IPS-18c (cell line): Measurements from ENCODE around the gene ELMO1.

Experiments
- H3K4me3 ChIP-seq: 2 replicates; pipeline ENCODE4 v1.7.0; 2013; ENCODE audit warnings: low read depth, mild to moderate bottlenecking, low read length, moderate library complexity; ENCODE audit not compliant: insufficient read depth
- H3K9me3 ChIP-seq: one replicate; pipeline ENCODE4 v1.6.1; 2013; ENCODE audit warnings: mild to moderate bottlenecking, low read length, moderate library complexity; ENCODE audit not compliant: control insufficient read depth, insufficient read depth

The ELMO1 gene

DNA sequence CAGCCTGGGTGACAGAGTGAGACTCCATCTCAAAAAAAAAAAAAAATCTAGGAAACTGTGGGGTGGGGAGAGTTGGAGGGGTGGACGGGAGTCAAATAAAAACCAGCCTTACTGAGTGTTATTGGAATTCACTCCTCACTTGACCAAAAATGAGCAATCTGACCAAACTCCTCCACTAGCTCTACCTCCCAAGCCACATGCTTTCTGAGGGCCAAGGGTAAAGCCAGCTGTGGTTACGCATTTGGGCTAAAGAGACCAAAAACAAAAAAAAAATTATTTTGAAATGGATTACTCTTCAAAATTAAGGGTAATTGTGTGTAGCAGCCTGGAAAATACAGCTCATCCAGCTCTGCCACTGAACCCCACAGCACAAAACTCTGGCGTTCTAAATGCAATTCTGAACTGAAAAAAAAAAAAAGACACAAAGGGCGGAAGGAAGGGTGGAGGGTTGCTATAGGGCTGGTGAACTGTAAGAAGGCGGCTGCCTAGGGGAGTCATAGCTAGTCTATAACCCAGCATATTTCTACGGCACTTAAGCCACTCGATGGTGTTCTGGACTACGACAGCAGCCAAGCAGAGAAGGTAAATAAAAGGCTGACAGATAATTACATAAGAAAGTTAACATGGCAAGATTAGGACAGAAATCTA, 7.8 kb downstream of the ELMO1 start:
- Histone ChIP-seq H3K9me3 (no peaks in the 10 kb centered on the region), H3K4me3 (no peak overlapping the region)

DNA sequence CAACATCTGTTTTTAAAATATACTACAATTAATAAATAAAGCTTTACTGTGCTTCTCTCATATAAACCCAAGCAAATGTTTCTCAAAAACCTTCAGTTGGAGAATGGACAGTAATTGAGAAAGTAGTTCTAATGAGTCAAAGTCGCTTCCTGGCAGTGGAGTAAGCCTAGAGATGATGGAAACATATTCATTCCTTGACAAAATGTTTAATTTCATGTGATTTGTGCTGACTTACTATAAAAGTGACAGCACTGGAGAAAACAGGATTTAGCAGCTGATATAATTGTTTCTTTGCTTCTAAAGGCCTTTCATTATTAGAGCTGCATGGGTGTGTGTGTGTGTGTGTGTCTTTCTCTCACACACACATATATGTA, 9.0 kb downstream of the ELMO1 start:
- Histone ChIP-seq H3K4me3 (no peak overlapping the region), H3K9me3 (no peaks in the 10 kb centered on the region)

- Histone ChIP-seq H3K4me3 (no peak overlapping the region), H3K9me3 (no peaks in the 10 kb centered on the region)
These were observed 9.6 kb downstream of the ELMO1 start for GRCh38 chr7:37438906-37439652.

GRCh38 chr7:37435156-37435855, 13.4 kb downstream of the ELMO1 start:
- Histone ChIP-seq H3K4me3 (no peak overlapping the region), H3K9me3 (no peaks in the 10 kb centered on the region)

GRCh38 chr7:37434529-37434928, 14.1 kb downstream of the ELMO1 start:
- Histone ChIP-seq H3K9me3 (no peaks in the 10 kb centered on the region), H3K4me3 (no peak overlapping the region)

DNA sequence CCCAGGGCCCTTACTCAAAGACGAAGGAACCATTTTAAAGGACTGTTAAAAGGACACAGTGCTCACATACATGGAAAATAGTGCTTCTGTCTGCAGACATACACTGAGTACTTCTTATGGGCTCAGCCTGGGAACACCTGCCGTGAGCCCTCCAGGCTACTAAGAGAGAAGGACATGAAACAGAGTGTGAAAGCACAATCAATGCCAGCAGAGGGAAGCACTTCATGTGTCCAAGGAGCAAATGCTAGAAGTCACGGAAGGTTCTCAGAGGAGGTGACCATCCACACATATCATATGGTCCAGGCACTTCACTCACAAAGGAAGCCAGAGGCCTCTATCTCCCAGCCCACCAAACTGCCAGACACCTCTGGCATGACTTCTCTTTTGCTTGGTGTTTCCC, 15.5 kb downstream of the ELMO1 start:
- H3K4me3 ChIP-seq, result no peak overlapping the region

GRCh38 chr7:37432281-37432920, 16.3 kb downstream of the ELMO1 start:
- no peak overlapping the region for H3K4me3 ChIP-seq
- H3K9me3 ChIP-seq, result no peaks in the 10 kb centered on the region

More for the DNA sequence above, 15.5 kb downstream of the ELMO1 start:
- H3K9me3 ChIP-seq, result no peaks in the 10 kb centered on the region

DNA sequence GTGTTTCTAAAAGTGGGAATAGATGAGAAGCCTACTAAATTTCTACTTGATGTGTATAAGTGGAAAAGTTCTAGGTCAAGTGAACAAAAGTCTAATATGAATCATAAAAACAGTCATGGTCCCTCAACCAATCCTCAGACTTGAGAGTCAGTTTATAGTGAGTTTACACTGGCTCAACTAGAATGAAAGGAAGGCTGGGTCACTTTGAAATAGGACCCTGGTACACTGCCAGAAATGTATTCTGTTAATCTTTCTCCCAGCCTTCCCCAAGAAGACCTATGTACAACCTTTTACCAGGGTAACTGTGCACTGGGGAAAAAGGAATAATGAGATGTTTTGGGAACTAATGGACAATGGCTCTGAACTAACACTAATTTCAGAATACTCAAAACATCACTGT, 17.3 kb downstream of the ELMO1 start:
- no peaks in the 10 kb centered on the region for H3K9me3 ChIP-seq
- H3K4me3 ChIP-seq, result no peak overlapping the region

DNA sequence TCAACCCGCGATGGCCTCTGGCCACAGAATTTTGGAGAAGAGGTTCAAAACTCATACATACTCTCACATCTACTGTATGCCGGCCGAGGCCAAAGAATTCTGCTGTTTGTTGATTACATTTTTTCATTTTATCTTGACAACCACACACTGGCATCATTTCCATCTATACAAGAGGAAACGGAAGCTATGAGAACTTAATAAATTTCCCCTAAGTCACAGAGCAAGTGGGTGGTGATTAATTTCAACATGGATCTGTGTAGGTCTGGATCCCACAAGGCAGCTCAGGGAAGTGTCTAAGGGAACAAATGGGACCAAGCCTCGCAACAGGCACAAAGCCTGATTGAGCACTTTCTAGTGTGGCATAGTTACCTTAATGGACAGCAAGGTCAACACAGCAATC, 18.0 kb downstream of the ELMO1 start:
- no peaks in the 10 kb centered on the region for H3K9me3 ChIP-seq
- no peak overlapping the region for H3K4me3 ChIP-seq

DNA sequence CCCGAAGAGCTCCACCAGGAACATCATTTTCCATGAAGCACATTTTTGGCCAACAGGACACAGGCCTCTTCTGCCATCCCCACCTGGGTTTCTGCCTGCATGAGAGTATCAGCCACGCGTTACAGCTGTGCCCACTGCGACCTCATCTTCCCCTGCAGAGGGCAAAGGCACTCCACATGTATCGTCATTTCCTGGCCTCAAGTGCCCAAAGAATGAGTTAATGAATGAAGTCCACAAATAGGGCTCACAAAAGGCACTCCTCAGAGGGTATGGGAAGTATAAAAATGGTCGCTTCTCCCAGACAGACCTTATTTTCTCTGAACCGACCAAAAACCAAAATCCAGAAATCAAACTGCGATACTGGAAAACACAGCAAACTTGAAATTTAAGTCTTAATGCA, 18.5 kb downstream of the ELMO1 start:
- Histone ChIP-seq H3K9me3 (no peaks in the 10 kb centered on the region), H3K4me3 (no peak overlapping the region)

GRCh38 chr7:37429435-37429791, 19.3 kb downstream of the ELMO1 start:
- no peaks in the 10 kb centered on the region for H3K9me3 ChIP-seq
- no peak overlapping the region for H3K4me3 ChIP-seq

DNA sequence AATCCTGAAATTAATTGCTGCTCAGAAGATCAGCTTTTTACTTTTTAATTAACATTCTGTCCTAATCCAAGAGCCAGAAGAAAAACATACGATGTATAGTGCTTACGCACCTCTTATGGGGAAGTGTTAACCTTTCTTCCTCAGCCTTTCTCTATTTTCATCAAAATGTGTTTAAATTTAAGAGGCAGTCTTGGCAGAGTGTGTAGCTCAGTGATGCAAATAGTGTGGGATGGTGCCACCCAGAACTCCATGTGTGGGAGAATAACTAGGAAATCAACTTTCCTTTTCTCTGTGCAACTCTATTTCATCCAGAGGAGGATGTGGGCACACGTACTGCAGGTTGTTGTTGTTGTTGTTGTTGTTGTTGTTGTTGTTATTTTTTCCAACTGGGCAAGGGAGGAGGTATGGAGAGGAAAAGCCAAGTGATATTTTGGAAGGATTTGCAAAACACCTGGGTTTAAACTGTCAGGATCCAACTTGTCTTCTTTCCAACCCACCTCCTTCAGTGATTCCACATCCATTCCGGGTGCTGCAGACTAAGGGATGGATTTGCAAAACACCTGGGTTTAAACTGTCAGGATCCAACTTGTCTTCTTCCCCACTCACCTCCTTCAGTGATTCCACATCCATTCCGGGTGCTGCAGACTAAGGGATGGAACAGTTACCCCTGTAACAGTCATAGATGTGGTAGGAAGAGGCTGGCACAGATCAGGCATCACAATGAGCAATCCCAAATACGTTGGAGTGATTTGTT, 19.8 kb downstream of the ELMO1 start:
- H3K9me3 ChIP-seq, result no peaks in the 10 kb centered on the region
- H3K4me3 ChIP-seq, result no peak overlapping the region

GRCh38 chr7:37427276-37427940, 21.3 kb downstream of the ELMO1 start:
- Histone ChIP-seq H3K4me3 (no peak overlapping the region), H3K9me3 (no peaks in the 10 kb centered on the region)

GRCh38 chr7:37425498-37425897, 23.2 kb downstream of the ELMO1 start:
- H3K4me3 ChIP-seq, result no peak overlapping the region
- H3K9me3 ChIP-seq, result no peaks in the 10 kb centered on the region

GRCh38 chr7:37424995-37425394, 23.7 kb downstream of the ELMO1 start:
- Histone ChIP-seq H3K9me3 (no peaks in the 10 kb centered on the region), H3K4me3 (no peak overlapping the region)

- Histone ChIP-seq H3K9me3 (no peaks in the 10 kb centered on the region), H3K4me3 (no peak overlapping the region)
These were observed 24.1 kb downstream of the ELMO1 start for GRCh38 chr7:37424521-37424920.
